Mucosa of gallbladder (tissue), 1 donor: Measurements from ENCODE around the gene IRS2. TPM values are rescaled to one million over a fixed set of nuclear protein-coding genes. Genes with fewer than 3 reads are reported as not detected.

ENCODE experiments used
- DNase-seq: peaks from one replicate; pipeline ENCODE4 v3.0.0-alpha.2; 2020; ENCODE audit warnings: low spot score
- total RNA-seq: library from RNA; stranded (reverse); gene quantifications from one replicate; pipeline ENCODE4 v1.2.1, GENCODE V29; 2021
- donor health status: DM: no; HTN: no; CAD: no.

The IRS2 gene
- total RNA-seq, 1 donor from 2014 or later, result 25.6 TPM

- DNase-seq, result no peak
Observed at GRCh38 chr13:109802936-109803335, 16.6 kb upstream of the IRS2 start.

- no peak for DNase-seq
Observed at GRCh38 chr13:109795011-109795410, 8.6 kb upstream of the IRS2 start.

DNA sequence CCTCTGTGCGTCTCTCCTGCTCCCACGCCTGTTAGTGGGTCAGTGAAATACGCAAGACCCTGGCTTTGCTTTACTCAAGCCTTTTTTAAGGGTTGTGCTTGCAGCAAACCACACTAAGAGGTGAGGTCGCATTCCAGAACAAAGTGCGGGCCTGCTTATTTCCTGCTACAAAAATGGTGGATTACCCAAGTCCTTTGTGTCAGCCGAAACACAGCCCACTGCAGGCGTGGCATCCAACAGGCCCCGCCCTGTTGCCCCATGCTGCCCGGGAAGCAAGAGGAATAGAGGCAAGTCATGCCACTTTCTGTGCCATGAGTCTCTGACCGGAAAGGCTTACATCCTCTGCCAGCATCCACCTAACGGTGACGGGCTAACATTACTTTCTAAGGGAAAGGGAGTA, 7.7 kb upstream of the IRS2 start:
- no peak for DNase-seq

DNA sequence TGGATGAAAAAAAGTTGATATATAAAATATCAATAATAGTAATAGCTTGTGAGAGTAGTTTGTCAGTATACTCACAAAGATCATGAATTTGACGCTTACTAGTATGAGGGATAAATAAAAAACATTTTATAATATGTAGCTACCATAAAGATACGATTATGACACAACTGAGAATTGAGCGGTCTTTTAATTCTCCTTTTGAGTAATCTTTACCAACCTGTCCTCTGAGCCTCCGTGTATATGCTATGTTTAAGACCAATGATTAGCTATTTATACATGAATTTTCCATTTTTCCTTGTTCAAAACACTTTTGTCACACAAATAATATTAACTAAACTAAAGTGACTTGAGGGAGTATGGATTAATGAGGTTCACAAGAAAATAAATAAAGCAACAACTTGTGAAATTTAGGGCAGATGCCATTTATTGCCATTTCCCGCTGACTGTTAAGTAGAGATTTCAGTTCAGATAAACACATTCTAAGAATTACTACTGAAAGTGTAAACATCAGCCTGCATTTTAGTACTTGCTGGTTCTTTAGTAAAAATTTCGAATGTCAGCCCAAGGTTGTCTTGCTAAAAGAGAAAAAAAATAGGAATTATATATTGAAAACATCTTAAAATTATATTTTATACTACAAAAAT, 6.2 kb upstream of the IRS2 start:
- DNase-seq, result no peak

- DNase-seq, result no peak
Observed at GRCh38 chr13:109790942-109791605, 4.7 kb upstream of the IRS2 start.

GRCh38 chr13:109790086-109790485, 3.7 kb upstream of the IRS2 start:
- DNase-seq, result no peak

- no peak for DNase-seq
Observed at GRCh38 chr13:109789262-109789661, 2.9 kb upstream of the IRS2 start.

GRCh38 chr13:109788372-109789111, 2.2 kb upstream of the IRS2 start:
- DNase-seq, result no peak

DNA sequence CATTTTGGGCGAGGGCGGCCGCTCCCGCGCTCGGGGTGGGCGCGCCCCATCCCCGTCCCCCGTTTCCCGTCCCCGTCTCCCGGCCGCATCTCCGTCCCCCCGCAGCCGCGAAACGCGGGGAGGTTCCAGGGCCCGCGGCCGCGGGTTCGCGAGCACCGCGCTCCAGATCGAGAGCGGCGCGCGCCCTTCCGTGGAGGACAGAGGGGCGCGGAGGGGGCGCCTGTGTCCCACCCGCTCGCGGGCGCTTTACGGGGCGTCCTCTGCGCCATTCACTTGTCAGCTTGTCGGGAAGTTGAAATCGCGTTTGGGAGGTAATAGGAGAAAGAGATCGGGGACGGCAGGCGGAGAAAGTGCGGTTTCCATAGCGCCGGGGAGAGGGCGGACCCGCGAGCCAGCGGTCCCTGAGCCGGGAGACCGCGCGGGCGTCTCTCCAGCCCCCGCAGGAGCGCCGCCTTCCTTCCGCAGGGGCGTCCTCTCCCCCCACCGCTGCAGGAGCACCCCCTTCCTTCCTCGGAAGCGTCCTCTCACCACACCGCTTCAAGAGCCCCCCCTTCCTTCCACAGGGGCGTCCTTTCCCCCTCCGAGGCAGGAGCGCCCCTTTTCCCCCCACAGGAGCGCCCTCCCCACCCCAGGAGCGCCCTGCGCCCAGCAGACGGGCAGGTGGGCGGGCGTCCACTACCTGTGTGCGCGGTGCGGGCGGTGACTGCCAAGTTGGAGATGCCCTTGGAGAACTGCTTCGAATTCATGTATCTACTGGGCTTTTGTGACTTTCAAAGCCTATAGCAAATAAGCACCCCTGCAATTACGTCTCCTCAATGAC, 962 bp upstream of the IRS2 start:
- DNase-seq, result no peak

DNA sequence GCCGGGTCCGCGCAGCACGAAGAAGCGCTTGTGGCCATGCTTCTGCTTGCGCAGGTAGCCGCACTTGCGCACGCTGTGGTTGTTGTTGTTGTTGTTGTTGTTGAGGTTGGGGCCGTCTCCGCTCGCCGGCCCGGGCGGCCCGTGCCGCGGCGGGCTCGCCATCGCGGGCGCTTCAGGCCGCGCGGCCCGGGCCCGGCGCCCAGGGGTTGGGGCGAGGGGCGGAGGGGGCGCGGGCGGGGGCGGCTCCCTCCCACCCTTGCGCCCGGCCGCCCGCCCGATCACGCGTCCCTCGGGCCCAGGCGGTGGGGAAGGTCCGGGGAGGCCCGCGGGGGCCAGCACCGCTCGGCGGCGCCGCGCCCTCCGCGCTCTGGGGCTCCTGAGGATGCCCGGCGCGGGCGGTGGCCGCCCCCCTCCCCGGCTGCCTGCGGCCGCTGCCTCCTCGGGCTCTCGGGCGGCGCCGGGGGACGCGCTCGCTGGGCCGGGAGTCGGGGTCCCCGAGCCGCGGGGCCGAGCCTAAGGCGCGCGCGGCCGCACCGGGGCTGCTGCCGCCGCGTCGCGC, 412 bp downstream of the IRS2 start:
- no peak for DNase-seq

- no peak for DNase-seq
Observed at GRCh38 chr13:109785141-109785891, 1.1 kb downstream of the IRS2 start.

- peak; percentile 81 for DNase-seq
Observed at GRCh38 chr13:109784590-109785140, 1.7 kb downstream of the IRS2 start.

- DNase-seq, result no peak
Observed at GRCh38 chr13:109783815-109784589, 2.4 kb downstream of the IRS2 start.

DNA sequence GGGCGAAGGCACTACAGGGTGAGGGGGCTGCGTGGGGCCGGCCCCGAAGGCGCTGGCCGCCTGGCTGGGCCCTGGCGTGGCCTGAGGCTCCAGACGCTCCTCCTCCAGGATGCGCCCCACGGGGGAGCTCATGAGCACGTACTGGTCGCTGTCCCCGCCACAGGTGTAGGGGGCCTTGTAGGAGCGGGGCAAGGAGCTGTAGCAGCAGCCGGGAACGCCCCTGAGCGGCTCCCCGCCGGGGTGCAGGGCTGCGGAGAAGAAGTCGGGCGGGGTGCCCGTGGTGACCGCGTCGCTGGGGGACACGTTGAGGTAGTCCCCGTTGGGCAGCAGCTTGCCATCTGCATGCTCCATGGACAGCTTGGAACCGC, 3.0 kb downstream of the IRS2 start:
- DNase-seq, result no peak

- no peak for DNase-seq
Observed at GRCh38 chr13:109782823-109783431, 3.5 kb downstream of the IRS2 start.

DNA sequence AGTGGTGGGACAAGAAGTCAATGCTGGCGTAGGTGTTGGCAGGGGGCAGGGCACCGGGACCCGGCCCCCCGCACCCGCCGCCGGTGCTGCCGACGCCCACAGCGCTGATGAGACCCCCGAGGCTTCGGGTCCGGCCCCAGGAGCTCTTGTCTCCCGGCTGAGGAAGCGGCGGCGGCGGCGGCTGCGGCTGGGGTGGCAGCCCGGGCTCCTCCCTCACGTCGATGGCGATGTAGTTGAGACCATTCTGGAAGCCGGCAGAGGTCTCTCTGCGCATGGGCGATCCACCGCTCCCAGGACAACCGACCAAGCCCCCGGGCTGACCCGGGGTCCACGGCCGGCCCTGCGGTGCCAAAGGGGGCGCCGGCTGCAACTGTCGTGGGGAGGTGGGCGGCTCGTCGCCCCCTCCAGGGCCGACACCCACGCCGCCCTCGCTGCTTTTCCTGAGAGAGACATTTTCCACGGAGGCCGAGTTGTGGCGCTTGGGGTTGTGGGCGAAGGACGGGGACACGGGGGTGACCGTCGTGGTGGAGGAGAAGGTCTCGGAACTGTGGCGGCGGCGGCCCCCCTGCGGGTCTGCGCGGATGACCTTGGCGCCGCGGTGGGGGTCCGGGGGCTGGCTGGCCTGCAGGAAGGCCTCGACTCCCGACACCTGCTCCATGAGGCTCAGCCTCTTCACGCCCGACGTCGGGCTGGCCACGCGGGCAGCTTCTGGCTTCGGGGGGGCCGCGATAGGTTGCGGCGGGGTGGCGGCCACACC, 4.1 kb downstream of the IRS2 start:
- no peak for DNase-seq

GRCh38 chr13:109781384-109782065, 4.9 kb downstream of the IRS2 start:
- no peak for DNase-seq

DNA sequence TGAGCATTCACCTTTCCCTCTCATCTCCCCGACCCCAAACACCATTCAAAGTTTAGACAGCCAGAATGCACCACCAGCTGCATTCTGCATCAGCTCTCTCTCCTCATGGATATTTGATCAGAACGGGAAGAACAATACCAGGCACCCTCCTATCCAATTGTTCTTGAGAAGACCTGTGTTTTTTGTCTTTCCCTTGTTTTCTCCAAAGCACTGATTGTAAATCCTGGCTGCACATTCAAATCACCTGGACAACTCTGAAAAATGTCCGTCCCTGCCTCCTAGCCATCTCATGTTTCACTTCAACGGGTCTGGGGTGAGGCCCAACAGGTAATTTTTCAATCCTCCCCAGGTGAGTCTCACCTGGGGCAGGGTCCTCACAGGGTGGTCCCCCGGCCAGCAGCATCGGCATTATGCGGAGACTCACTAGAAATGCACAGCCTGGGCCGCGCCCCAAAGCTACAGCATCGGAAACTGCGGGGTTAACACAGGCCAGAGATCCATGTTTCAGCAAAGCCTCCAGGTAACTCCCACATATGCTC, 5.5 kb downstream of the IRS2 start:
- DNase-seq, result no peak
